Skeletal muscle cell (primary cell): Measurements from ENCODE around the gene ROR1.
A peak's percentile ranks its signal among the peaks of the same experiment; 100 is the strongest.

Source experiments
- DNase-seq: peaks from one replicate; pipeline ENCODE4 v3.0.0-alpha.2; 2010; ENCODE audit warnings: low read depth
- H3K4me3 ChIP-seq: 2 replicates; pipeline ENCODE4 v1.5.1; 2011; ENCODE audit warnings: low read depth, mild to moderate bottlenecking, control low read depth, low read length, moderate library complexity

The ROR1 gene

GRCh38 chr1:64019818-64020217 is 246.0 kb downstream of the ROR1 start:
- H3K4me3 ChIP-seq = no peak overlapping the region
- no peak for DNase-seq

GRCh38 chr1:64021066-64021465 is 247.2 kb downstream of the ROR1 start:
- DNase-seq = no peak
- no peak overlapping the region for H3K4me3 ChIP-seq

GRCh38 chr1:64025051-64025450 is 251.2 kb downstream of the ROR1 start:
- no peak overlapping the region for H3K4me3 ChIP-seq
- DNase-seq = no peak

- no peak overlapping the region for H3K4me3 ChIP-seq
- no peak for DNase-seq
These were observed 255.2 kb downstream of the ROR1 start for GRCh38 chr1:64029037-64029436.

- no peak overlapping the region for H3K4me3 ChIP-seq
- DNase-seq = no peak
These were observed 256.6 kb downstream of the ROR1 start for GRCh38 chr1:64030411-64030810.

GRCh38 chr1:64031236-64031635 is 257.4 kb downstream of the ROR1 start:
- peak; percentile 69 for DNase-seq
- H3K4me3 ChIP-seq = no peak overlapping the region

GRCh38 chr1:64033667-64034220 is 259.9 kb downstream of the ROR1 start:
- peak; percentile 34 for DNase-seq
- no peak overlapping the region for H3K4me3 ChIP-seq

- no peak for DNase-seq
- H3K4me3 ChIP-seq = no peak overlapping the region
These were observed 262.7 kb downstream of the ROR1 start for GRCh38 chr1:64036549-64036948.

- no peak overlapping the region for H3K4me3 ChIP-seq
- DNase-seq = no peak
These were observed 264.3 kb downstream of the ROR1 start for GRCh38 chr1:64038119-64038518.

GRCh38 chr1:64038965-64039364 is 265.1 kb downstream of the ROR1 start:
- peak; percentile 65 for DNase-seq
- no peak overlapping the region for H3K4me3 ChIP-seq

- H3K4me3 ChIP-seq = no peak overlapping the region
- peak; percentile 100 for DNase-seq
These were observed 265.6 kb downstream of the ROR1 start for GRCh38 chr1:64039390-64039926.

- H3K4me3 ChIP-seq = no peak overlapping the region
- DNase-seq = no peak
These were observed 267.7 kb downstream of the ROR1 start for GRCh38 chr1:64041371-64042131.

GRCh38 chr1:64042331-64043100 is 268.7 kb downstream of the ROR1 start:
- peak; percentile 99 for DNase-seq
- H3K4me3 ChIP-seq = no peak overlapping the region

- DNase-seq = peak; percentile 83
- no peak overlapping the region for H3K4me3 ChIP-seq
These were observed 269.5 kb downstream of the ROR1 start for GRCh38 chr1:64043288-64043687.

GRCh38 chr1:64043976-64044375 is 270.2 kb downstream of the ROR1 start:
- no peak overlapping the region for H3K4me3 ChIP-seq
- DNase-seq = peak; percentile 87

GRCh38 chr1:64046243-64046642 is 272.4 kb downstream of the ROR1 start:
- no peak for DNase-seq
- H3K4me3 ChIP-seq = no peak overlapping the region

GRCh38 chr1:64046891-64047290 is 273.1 kb downstream of the ROR1 start:
- DNase-seq = no peak
- no peak overlapping the region for H3K4me3 ChIP-seq

- DNase-seq = no peak
- H3K4me3 ChIP-seq = no peak overlapping the region
These were observed 273.8 kb downstream of the ROR1 start for GRCh38 chr1:64047549-64047996.

GRCh38 chr1:64049900-64050540 is 276.2 kb downstream of the ROR1 start:
- no peak for DNase-seq
- H3K4me3 ChIP-seq = no peak overlapping the region

GRCh38 chr1:64050601-64051000 is 276.8 kb downstream of the ROR1 start:
- DNase-seq = no peak

More at GRCh38 chr1:64050601-64051000, 276.8 kb downstream of the ROR1 start:
- no peak overlapping the region for H3K4me3 ChIP-seq
